Measurements from ENCODE around the gene PPARG.
"Not testable (repeated sequence)": the region's sequence is repeated elsewhere in the genome, so short reads cannot be mapped to it uniquely, and the experiment has no call there.

PPARG gene

DNA sequence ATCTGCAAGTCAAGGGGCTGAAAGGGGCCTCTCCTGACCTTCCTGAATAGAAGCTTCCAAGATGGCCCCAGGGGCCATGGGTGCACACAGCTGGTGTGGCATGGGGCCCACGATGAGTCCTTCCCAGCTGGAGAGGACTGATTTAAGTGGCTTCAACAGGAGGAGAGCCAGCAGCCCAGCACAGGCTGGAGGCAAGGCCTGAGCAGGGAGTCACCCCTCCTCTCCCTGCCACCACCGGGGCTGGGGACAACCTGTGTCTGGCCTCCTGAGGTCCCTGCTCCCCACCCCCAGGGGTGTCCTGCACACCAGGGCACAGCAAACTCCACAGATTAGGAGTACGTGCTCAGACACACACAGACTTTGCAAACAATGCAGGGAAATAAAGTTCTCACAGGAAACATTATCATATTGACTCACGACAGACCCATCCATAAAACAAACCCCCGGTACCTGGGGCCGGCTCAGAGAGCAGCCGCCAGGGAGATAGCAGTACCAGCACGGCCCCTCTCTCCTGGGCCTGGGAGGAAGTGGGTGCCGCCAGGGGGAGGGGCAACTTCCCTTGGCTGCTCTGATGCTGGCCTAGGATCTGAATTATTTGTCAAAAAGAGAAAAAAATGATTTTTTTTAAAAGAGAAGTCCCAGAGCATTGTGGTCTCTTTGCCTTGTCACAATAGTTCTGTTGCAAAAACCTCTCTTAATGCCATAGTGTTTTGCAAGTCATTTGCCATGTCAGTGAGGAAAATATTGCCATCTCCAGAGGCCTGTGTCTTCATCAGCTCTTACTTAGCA, 173.5 kb downstream of the PPARG start:
- no peak for DNase-seq

GRCh38 chr3:12463686-12464085, 174.8 kb downstream of the PPARG start:
- DNase-seq, result no peak

DNA sequence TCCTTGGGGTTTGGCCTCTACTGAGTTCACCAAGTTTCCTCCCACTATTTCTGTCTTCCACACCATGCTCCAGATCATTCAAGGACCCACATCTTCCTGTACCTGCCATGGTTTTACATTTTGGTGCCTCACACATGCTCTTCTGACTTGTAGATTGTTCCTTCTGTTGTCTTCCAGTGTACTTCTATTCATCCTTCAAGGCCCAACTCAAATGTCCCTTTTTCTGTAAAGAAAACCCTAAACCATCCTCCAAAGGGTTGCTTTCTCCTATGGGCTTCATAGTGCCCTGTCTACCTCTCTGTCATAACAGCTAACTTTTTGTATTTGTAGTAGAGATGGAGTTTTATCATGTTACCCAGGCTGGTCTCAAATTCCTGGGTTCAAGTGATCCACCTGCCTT, 175.3 kb downstream of the PPARG start:
- no peak for DNase-seq

DNA sequence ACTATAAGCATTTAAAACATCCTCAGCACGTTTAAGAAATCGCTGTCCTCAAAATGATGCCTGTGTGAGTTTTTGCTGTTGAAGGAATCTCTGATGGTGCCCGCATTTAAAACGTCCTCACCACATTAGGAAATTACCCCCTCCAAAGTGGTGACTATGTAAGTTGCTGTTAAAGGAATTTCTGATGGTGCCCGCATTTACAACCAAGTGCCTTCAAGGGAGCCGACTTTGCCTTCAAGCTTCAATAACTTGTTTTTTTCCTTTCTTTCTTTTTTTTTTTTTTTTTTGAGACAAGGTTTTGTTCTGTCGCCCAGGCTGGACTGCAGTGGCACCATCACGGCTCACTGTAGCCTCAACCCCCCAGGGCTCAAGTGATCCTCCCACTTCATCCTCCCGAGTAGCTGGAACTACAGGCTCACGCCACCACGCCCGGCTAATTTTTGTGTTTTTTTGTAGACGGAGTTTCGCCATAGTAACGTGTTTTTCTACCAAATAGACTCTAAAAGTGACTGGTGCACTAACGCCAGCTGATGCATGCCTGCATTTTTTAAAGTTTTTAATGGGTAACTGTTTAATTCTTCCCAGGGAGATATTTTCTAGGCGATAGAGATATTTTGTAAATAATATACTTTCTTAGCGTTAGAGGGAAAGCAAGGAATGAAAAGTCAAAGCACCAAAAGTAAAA, 176.4 kb downstream of the PPARG start:
- no peak for DNase-seq

DNA sequence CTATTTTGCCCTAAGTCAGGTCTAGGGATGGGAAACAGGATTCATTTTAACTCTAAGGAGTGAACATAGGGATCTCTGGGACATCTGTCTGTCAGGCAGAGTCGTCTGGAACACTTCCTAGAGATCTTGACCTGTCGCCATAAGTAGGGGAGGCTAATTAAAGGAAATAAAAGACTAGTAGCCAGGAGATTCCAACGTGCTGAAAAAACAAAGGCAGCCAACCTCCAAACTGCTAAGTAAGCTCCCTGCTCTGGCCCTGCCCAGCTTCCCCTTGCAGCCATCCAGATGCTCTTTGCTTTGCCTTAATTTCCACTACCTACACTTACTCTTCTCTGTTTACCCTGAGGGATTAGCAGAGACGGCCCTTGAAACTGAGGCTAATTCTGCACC, 177.0 kb downstream of the PPARG start:
- DNase-seq, result no peak

- DNase-seq, result no peak
These were observed 178.9 kb downstream of the PPARG start for GRCh38 chr3:12467746-12468145.

DNA sequence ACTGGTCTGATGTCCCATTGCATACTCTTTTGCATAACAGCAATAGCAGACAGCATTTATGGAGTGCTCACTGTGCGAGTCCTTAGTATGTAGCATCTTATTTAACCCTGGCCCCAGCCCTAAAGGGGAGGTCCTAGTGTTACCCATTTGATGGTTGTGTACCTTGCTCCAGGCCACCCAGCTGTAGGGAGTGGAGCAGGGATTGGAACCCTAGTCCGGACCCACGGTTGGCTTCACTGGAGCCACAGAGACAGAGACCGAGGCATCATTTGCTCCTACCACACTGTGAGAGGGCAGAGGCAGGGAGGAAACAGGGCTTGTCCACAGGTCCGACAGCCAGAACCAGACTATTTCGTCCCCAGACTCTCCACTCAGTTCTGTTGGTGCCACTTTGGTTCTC, 179.4 kb downstream of the PPARG start:
- DNase-seq, result no peak

DNA sequence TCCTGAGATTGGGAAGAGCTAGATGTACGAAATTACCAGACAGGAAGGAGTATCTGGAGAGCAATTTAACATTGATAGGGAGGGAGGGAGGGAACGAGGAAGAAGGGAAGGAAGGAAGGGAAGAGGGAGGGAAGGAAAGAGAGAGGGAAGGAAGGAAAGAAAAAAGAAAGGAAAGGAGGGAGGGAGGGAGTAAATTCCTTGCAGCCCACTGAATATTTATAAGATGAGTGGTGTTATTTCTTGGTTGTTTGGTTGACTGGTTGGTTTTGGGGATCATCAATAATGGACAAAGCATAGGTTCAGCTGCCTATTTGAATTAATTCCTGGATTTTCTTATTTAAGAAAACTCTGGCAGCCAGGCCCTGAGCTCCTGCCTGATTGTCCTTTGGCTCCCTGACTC, 179.9 kb downstream of the PPARG start:
- DNase-seq, result no peak

DNA sequence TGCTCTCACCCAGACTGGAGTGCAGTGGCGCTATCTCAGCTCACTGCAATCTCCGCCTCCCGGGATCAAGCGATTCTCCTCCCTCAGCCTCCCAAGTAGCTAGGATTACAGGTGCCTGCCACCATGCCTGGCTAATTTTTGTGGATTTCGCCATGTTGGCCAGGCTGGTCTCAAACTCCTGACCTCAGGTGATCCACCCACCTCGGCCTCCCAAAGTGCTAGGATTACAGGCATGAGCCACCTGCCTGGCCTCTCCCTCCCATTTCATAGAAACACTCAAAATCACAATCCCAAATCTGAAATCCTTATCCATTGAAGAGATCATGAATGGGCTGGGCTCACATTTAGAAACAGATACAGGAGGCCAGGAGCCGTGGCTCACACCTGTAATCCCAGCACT, 180.4 kb downstream of the PPARG start:
- not testable (repeated sequence) for DNase-seq

DNA sequence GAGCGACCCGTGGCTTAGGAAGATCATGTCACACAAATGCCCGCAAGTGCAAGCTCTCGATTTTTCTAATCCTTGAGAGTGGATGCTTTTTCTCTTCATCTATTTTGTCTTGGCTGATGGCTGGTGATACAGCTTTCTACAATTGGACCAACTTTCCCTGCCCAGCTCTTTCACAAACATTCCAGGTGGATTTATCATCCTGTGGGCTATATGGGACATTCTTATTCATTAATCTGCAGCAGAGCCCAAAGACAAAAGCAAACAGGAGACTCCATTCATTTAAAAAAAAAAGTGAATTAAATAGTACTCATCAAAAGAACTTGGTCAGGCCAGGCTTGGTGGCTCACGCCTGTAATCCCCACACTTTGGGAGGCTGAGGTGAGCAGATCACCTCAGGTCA, 181.2 kb downstream of the PPARG start:
- DNase-seq, result no peak

- DNase-seq, result no peak
These were observed 181.8 kb downstream of the PPARG start for GRCh38 chr3:12470680-12471079.

DNA sequence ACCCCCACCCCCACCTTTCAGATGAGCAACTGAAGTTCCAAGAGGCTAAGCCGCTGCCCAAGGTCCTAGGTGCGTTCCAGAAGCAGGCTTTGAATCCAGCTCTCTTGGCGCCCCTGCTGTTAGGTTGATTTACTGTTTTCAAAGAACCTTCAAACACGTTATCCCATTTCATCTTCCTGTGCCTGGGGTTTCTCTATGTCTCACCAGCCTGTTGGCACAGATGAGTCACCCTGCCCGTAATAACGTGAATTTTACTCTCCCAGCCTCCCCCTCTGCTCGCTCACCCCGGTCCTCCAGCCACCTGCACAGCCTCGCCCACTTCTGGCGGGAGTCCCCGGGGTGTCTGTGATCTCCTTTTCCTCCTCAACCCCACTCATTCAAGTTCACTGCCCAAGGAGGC, 182.4 kb downstream of the PPARG start:
- no peak for DNase-seq

GRCh38 chr3:12472000-12472610, 183.2 kb downstream of the PPARG start:
- DNase-seq, result no peak

GRCh38 chr3:12472796-12473195, 183.9 kb downstream of the PPARG start:
- DNase-seq, result no peak

- DNase-seq, result no peak
These were observed 184.6 kb downstream of the PPARG start for GRCh38 chr3:12473511-12473910.

DNA sequence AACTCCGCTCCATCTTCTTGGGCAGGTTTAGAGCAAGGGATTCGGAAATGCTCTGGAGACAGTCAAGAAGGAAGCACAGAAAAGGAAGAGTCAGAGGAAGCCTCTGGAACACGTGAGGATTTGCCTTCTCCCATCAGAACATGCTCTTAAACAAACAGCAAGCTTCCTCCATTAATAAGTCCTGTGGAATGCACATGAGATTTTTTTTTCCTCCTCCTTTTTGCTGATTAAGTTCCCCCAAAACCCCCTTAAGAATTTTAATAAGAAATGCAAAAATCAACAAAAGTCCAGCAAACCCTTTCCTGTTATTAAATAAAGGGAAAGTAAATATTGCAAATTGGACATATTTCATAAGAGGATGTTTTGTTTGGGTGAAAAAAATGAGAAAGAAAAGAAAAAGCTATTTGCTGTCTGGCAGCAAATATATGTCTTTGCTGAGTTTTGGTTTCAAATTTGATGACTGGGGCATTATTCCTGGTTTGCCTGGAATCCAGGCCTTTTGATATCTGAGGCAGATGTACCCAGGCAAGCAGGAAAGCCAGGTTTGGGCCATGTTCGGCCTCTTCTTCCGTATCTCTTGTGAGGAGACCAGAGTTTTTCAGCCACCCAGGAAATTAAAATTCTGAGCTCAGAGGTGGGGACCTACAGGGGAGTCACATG, 187.5 kb downstream of the PPARG start:
- no peak for DNase-seq

GRCh38 chr3:12477256-12477655, 188.4 kb downstream of the PPARG start:
- no peak for DNase-seq

DNA sequence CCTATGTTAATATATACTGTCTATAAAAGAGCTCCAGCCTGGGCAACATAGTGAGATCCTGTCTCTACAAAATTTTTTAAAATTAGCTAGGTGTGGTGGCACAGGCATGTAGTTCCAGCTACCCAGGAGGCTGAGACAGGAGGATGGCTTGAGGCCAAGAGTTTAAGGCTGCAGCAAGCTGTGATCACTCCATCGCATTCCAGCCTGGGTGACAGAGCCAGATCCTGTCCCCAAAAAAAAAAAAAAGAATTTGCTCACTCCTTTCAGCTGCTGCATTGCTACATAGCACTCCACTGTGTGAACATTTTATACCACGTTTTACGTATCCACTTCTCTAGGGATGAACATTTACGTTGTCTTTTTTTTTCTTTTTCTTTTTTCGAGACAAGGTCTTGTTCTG, 189.5 kb downstream of the PPARG start:
- DNase-seq, result no peak

DNA sequence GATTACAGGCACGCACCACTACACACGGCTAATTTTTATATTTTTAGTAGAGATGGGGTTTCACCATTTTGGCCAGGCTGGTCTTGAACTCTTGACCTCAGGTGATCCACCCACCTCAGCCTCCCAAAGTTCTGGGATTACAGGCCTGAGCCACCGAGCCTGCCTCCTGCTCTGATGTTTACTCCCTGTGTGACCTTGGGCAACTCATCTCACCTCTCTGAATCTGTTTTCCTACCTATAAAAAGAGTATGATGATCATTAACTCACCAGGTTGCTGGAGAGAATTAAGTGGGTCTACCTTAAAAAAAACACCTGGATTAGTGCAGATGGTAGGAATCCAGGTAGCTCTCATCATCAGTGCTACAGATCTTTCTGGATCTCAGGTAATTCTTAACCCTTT, 190.3 kb downstream of the PPARG start:
- DNase-seq, result not testable (repeated sequence)

DNA sequence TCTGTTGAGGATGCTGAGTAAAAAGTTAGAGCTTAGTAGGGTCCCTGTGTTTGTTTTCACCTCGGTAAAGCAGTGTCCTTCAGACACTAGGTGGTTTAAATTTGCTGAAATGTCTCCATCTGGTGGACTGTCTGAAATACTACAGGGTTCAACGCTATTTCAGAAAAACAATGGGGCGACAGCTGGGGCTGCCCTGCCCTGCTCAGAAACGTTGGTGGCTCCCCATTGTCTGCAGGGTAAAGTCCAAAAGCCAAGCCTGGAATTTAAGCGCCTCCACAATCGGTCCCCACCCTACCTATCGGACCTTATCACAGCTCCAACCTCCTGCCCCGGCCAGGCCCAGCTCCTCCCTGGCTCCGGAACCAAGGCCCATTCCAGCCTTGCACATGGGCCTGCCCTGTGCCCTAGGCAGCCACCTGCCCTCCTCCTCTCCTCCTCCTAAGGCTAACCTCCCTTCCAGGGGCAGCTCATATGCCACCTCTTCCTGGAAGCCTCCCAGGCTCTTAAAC, 191.1 kb downstream of the PPARG start:
- DNase-seq, result peak; percentile 63

DNA sequence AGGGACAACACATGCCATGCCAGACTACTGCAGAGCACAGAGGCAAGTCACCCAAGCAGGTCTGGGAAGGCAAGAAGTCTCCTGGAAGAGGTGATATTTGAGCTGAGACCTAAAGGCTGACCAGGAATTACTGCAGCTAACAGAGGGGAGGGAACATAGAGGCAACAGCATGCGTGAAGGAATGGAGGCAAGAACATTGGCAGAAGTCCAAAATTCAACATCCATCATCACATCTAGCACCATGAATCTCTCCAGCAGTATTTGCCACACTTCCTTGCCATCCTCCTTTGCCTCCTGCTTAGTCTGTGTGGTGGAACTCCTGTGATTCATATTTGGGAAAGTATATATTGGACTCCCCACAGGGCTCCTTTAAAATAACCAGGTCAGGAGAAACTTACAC, 194.5 kb downstream of the PPARG start:
- peak; percentile 34 for DNase-seq

DNA sequence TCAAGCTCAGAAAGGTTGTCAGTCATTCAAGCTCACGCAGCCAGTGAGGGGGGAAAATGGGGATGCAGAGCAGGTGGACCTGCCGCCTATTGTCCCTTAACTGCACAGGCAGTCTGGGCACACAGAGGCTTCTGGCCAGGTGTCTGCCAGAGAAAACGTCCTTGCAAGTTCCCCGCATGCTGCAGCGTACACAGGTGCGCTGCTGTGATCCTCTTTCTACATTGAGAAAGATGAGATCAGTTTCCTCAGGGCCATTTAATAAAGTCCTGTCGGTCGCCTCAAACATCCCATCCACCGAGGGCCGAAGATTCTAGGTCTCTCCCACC, 195.0 kb downstream of the PPARG start:
- no peak for DNase-seq

All from right kidney (tissue), 1 donor.